HCT116 (cell line): ENCODE measurements around the gene ZBTB26.

Experiments used
- ATF3 ChIP-seq: IDR thresholded peaks from 2 replicates; pipeline ENCODE4 v1.6.1; 2012
- EZH2 ChIP-seq: fragments of 200-600 bp; sonication (generic); IDR thresholded peaks from 2 replicates; pipeline ENCODE4 v1.6.1; 2017; ENCODE audit warnings: antibody characterized with exemption, mixed run types
- EZH2phosphoT487 ChIP-seq: fragments of 200-600 bp; IDR thresholded peaks from 2 replicates; pipeline ENCODE4 v1.6.1; 2018; ENCODE audit warnings: antibody characterized with exemption, borderline replicate concordance
- POLR2A ChIP-seq: IDR thresholded peaks from 2 replicates; pipeline ENCODE4 v1.7.0; 2011; ENCODE audit warnings: borderline replicate concordance; ENCODE audit not compliant: insufficient read depth, insufficient read length; ENCODE audit errors: extremely low read depth
- POLR2AphosphoS5 ChIP-seq: IDR thresholded peaks from 2 replicates; pipeline ENCODE4 v1.6.1; 2011; ENCODE audit warnings: mild to moderate bottlenecking, low read depth, low read length, moderate library complexity
- RAD21 ChIP-seq: IDR thresholded peaks from 2 replicates; pipeline ENCODE4 v1.6.1; 2012; ENCODE audit warnings: low read depth, mild to moderate bottlenecking
- SIN3A ChIP-seq: IDR thresholded peaks from 2 replicates; pipeline ENCODE4 v1.6.1; 2012; ENCODE audit warnings: low read depth
- TCF7L2 ChIP-seq: IDR thresholded peaks from 2 replicates; pipeline ENCODE4 v1.7.0; 2011; ENCODE audit warnings: borderline replicate concordance, inconsistent platforms; ENCODE audit not compliant: insufficient read depth, insufficient read length; ENCODE audit errors: extremely low read depth
- YY1 ChIP-seq: IDR thresholded peaks from 2 replicates; pipeline ENCODE4 v1.6.1; 2011; ENCODE audit warnings: low read length, low read depth, moderate library complexity, mild to moderate bottlenecking; ENCODE audit not compliant: insufficient replicate concordance; ENCODE audit errors: extremely low read depth
- ZNF274 ChIP-seq: fragments of 200-500 bp; sonication (Bioruptor generic); IDR thresholded peaks from 2 replicates; pipeline ENCODE4 v1.6.1; 2014; ENCODE audit warnings: mild to moderate bottlenecking, low read depth, low read length, inconsistent platforms
- TF ChIP-seq, protein P1 (sequence below), 3 experiments: fragments of 200-600 bp in 1 of 3; sonication (generic) in 1 of 3; IDR thresholded peaks in 2 of 3; conservative IDR thresholded peaks in 1 of 3; 2 replicates each; pipeline ENCODE4 v1.5.1; 2012 to 2017; ENCODE audit warnings: low read depth in 2 of 3, low read length in 2 of 3, antibody characterized with exemption in 1 of 3, borderline replicate concordance in 1 of 3, control low read depth in 1 of 3, mild to moderate bottlenecking in 1 of 3, mixed read lengths in 1 of 3, mixed run types in 1 of 3, moderate library complexity in 1 of 3; ENCODE audit not compliant: insufficient read depth in 1 of 3
- TF ChIP-seq, protein P2 (sequence below): IDR thresholded peaks from 2 replicates; pipeline ENCODE4 v1.6.1; 2012; ENCODE audit warnings: low read depth
- TF ChIP-seq, protein P3 (sequence below): IDR thresholded peaks from 2 replicates; pipeline ENCODE4 v1.6.1; 2012
- TF ChIP-seq, protein P4 (sequence below): IDR thresholded peaks from 2 replicates; pipeline ENCODE4 v1.6.1; 2011; ENCODE audit warnings: mild to moderate bottlenecking, low read length, moderate library complexity; ENCODE audit not compliant: insufficient replicate concordance; ENCODE audit errors: extremely low read depth

DNA sequence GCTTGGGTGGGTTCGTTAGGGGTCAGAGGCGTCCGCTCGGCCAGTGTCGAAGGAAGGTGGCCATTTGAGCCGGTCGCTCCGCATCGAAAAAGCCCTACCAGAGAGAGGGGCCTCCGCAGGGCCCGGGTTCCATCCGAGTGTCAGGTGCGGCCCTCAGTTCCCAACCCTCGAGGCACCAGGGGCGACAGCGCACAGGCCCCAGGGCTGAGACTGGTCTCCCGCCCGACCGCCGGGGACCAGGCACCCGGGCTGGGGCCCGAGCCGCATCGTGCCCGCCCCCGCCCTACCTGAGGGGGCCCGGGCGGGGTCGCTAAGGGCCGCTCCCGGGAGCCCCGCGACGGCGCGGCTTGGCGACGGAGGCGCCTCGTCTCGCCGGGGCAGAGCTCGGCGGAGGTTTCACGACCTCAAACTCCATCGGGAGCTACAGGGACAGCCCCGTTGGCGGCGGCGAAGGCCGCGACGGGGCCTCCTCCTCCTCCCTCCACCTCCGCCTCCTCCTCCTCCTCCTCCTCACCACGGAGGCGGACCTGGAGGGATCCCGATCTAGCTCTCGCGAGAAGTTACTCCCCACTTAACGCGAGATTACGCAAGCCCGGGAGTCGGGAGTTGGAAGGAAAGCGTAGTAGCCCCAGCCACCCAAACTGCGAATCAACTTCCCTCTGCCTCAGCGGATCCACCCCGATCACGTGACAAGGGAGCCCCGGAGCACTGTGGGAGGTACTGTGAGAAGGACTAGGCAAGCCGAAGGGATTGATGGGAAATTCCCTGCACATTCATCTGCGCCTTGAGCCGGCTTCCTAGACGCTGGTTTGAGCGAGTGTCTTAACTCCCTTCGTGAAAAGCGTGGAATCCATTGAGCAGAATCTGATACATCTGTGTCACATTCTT, 26.2 kb downstream of the ZBTB26 start, which contains the start of gene RC3H2:
- TF ChIP-seq, protein P1, sequence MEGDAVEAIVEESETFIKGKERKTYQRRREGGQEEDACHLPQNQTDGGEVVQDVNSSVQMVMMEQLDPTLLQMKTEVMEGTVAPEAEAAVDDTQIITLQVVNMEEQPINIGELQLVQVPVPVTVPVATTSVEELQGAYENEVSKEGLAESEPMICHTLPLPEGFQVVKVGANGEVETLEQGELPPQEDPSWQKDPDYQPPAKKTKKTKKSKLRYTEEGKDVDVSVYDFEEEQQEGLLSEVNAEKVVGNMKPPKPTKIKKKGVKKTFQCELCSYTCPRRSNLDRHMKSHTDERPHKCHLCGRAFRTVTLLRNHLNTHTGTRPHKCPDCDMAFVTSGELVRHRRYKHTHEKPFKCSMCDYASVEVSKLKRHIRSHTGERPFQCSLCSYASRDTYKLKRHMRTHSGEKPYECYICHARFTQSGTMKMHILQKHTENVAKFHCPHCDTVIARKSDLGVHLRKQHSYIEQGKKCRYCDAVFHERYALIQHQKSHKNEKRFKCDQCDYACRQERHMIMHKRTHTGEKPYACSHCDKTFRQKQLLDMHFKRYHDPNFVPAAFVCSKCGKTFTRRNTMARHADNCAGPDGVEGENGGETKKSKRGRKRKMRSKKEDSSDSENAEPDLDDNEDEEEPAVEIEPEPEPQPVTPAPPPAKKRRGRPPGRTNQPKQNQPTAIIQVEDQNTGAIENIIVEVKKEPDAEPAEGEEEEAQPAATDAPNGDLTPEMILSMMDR (IDR thresholded peaks at IDR 0.05 in 2 of 3, conservative IDR thresholded peaks at IDR 0.05 in 1 of 3; ENCODE audit: borderline replicate concordance in 1 of 3, insufficient read depth in 1 of 3, low read depth in 2 of 3, low read length in 2 of 3) = no peak
- TF ChIP-seq YY1 (peak; percentile 40), POLR2A (peak; percentile 85), ATF3 (no peak), EZH2 (no peak), SIN3A (peak; percentile 82), POLR2AphosphoS5 (peak; percentile 95), TCF7L2 (peak; percentile 60), RAD21 (no peak), ZNF274 (no peak), EZH2phosphoT487 (no peak)
- TF ChIP-seq, protein P2, sequence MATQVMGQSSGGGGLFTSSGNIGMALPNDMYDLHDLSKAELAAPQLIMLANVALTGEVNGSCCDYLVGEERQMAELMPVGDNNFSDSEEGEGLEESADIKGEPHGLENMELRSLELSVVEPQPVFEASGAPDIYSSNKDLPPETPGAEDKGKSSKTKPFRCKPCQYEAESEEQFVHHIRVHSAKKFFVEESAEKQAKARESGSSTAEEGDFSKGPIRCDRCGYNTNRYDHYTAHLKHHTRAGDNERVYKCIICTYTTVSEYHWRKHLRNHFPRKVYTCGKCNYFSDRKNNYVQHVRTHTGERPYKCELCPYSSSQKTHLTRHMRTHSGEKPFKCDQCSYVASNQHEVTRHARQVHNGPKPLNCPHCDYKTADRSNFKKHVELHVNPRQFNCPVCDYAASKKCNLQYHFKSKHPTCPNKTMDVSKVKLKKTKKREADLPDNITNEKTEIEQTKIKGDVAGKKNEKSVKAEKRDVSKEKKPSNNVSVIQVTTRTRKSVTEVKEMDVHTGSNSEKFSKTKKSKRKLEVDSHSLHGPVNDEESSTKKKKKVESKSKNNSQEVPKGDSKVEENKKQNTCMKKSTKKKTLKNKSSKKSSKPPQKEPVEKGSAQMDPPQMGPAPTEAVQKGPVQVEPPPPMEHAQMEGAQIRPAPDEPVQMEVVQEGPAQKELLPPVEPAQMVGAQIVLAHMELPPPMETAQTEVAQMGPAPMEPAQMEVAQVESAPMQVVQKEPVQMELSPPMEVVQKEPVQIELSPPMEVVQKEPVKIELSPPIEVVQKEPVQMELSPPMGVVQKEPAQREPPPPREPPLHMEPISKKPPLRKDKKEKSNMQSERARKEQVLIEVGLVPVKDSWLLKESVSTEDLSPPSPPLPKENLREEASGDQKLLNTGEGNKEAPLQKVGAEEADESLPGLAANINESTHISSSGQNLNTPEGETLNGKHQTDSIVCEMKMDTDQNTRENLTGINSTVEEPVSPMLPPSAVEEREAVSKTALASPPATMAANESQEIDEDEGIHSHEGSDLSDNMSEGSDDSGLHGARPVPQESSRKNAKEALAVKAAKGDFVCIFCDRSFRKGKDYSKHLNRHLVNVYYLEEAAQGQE = no peak
- TF ChIP-seq, protein P3, sequence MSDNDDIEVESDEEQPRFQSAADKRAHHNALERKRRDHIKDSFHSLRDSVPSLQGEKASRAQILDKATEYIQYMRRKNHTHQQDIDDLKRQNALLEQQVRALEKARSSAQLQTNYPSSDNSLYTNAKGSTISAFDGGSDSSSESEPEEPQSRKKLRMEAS = peak; percentile 59; the same call in 1 of the 2 replicates
- TF ChIP-seq, protein P4, sequence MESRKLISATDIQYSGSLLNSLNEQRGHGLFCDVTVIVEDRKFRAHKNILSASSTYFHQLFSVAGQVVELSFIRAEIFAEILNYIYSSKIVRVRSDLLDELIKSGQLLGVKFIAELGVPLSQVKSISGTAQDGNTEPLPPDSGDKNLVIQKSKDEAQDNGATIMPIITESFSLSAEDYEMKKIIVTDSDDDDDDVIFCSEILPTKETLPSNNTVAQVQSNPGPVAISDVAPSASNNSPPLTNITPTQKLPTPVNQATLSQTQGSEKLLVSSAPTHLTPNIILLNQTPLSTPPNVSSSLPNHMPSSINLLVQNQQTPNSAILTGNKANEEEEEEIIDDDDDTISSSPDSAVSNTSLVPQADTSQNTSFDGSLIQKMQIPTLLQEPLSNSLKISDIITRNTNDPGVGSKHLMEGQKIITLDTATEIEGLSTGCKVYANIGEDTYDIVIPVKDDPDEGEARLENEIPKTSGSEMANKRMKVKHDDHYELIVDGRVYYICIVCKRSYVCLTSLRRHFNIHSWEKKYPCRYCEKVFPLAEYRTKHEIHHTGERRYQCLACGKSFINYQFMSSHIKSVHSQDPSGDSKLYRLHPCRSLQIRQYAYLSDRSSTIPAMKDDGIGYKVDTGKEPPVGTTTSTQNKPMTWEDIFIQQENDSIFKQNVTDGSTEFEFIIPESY = peak; percentile 99
